Measurements from ENCODE around the gene USP32.

DNA sequence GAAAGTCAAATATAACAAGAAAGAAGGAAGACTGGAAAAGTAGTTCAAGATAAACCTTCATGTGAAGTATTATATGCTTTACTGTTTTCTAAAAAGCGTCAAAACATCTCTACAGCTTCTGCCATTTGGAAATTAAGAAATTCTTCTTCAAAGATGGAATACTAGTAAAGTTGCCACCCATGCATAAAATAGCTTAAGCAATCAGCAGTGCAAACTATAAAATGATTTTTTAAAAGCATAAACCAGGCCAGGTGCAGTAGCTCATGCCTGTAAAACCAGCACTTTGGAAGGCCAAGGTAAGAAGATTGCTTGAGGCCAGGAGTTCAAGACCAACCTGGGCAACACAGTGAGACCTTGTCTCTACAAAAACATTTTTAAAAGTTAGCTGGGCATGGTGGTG is 68.2 kb downstream of the USP32 start:
- TF ChIP-seq, protein P1, sequence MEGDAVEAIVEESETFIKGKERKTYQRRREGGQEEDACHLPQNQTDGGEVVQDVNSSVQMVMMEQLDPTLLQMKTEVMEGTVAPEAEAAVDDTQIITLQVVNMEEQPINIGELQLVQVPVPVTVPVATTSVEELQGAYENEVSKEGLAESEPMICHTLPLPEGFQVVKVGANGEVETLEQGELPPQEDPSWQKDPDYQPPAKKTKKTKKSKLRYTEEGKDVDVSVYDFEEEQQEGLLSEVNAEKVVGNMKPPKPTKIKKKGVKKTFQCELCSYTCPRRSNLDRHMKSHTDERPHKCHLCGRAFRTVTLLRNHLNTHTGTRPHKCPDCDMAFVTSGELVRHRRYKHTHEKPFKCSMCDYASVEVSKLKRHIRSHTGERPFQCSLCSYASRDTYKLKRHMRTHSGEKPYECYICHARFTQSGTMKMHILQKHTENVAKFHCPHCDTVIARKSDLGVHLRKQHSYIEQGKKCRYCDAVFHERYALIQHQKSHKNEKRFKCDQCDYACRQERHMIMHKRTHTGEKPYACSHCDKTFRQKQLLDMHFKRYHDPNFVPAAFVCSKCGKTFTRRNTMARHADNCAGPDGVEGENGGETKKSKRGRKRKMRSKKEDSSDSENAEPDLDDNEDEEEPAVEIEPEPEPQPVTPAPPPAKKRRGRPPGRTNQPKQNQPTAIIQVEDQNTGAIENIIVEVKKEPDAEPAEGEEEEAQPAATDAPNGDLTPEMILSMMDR (conservative IDR thresholded peaks at IDR 0.05), result no peak
- TF ChIP-seq EZH2 (IDR thresholded peaks at IDR 0.05; ENCODE audit: low read depth), result no peak
